Stimulated activated CD8-positive, alpha-beta memory T cell treated with anti-CD3 and anti-CD28 coated beads, Interleukin-4, amount 100 ng/mL, for 1 hour (primary cell): ENCODE measurements around the gene SCYGR4.

Experiments used
- DNase-seq, 2 donors: peaks; one replicate each; pipeline ENCODE4 v3.0.0-alpha.2; 2020; ENCODE audit warnings: low read depth in 2 of 2, low spot score in 1 of 2

The SCYGR4 gene

GRCh38 chr2:227613272-227613660 is 4.0 kb upstream of the SCYGR4 start:
- no peak for DNase-seq

GRCh38 chr2:227614246-227614645 is 3.1 kb upstream of the SCYGR4 start:
- DNase-seq = no peak

DNA sequence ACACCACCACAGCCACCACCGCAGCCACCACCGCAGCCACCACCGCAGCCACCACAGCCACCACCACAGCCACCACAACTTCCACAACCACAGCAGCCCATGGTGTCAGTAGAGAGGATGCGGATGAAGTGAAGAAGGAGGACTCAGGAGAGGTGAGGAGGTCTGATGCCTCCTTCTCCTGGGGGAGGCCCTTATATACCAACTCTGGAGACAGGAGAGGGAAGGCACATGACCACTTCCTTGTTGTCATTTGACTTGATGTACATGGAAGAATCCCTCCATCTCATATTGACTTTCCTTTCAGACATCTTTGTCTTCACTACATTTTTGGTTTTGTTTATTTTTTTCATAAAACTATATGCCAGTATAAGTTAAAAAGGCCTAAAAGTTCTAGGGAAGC is 2.6 kb upstream of the SCYGR4 start, which contains the start of gene SCYGR3:
TSS of gene SCYGR3 (minus strand) at position 101 of the 400 bp plus-strand sequence. CDS start at position 101, 0 bp downstream.
- DNase-seq = no peak

GRCh38 chr2:227615181-227615580 is 2.1 kb upstream of the SCYGR4 start:
- DNase-seq = no peak

DNA sequence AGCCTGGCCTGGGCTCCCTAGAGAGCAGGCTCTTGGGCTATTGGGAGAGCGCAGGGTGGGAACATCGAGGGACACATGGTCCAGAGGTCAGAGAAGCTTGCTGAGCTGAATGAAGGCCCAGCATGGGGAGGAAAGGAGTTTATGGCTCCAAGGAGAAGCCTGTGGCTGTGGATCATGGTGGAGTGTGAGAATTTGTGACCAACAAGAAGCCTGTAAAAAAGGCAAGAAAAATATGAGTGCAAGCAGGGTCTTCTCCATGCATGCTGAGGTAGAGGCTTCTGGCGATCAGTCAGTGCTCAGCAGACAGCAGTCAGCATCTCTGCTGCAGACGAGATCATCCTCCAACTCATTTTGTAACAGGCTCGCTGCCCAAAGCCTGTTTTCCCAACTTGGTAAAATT is 1.4 kb upstream of the SCYGR4 start:
- no peak for DNase-seq

DNA sequence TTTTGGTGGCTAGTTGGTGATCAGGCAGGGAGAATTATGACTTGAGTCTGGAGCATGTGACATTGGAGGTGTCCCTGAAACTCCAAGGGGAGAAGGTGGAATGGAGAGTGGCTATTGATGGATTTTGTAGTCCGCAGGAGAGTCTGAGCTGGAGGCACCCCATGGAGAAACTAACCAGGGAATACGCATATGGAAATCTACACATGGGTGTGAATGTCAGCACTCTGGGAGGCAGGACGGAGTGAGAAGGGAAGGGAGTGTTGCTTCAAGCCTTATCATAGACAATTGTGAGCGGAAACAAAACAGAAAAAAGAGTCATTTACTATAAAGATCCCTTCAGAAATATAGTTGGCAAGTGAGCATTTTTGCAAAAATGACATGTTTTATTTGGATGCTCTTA is 667 bp upstream of the SCYGR4 start:
- no peak for DNase-seq

DNA sequence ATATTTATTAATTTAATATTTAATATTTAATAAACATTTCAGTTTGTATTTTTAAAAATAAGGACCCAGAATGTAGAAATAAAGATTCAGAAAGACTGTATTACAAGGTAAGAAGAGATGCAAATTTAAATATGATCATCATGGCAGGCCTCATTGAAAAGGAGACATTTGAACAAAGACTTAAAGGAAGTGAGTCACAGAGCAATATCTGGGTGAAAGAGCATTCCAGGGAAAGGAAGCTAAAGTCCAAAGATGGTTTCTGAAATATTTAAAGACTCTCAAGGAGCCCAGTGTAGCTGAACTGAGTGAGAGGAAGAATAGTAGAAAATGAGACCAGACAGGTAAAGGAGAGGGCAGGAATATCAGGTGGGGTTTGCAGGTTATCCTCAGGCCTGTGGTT is 5.9 kb downstream of the SCYGR4 start:
- no peak for DNase-seq

DNA sequence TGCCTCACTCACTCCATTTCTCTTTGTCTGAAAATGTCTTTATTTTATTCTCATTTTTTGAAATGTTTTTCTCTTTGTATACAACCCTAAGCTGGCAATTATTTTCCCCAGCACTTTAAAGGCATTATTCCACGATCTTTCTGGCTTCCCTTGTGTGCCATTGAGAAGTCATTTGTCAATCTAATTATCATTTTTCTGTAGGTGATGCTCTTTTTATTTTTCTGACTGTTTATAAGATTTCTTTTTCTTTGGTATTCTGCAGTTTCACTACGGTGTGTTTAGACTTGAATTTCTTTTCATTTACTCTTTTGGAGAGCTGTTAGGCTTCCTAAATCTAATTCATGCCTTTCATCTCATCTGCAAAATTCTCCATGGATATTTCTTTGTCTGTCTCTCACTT is 8.1 kb downstream of the SCYGR4 start:
- DNase-seq = no peak

- no peak for DNase-seq
Measured at GRCh38 chr2:227626580-227627151, 9.4 kb downstream of the SCYGR4 start.

- no peak for DNase-seq
Measured at GRCh38 chr2:227627769-227628168, 10.5 kb downstream of the SCYGR4 start.

DNA sequence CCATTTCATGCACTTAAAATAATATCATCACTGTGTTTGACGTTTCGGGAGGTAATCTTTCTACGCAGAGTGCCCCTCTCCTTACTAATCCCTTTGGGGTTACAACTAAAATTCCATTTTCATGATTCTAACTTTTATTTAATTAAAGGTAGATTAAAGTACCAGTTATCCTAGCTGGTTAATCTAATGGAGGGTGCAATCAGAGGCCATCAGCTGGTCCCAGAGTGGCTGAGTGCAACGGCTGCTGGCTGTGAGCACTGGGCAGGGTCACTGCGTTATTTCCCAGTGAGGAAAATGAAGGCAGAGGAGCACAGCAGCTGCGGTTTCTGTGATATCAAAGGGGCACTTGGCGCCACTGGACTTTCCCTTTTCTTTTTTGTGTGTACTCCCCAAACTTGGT is 12.1 kb downstream of the SCYGR4 start:
- DNase-seq = no peak

DNA sequence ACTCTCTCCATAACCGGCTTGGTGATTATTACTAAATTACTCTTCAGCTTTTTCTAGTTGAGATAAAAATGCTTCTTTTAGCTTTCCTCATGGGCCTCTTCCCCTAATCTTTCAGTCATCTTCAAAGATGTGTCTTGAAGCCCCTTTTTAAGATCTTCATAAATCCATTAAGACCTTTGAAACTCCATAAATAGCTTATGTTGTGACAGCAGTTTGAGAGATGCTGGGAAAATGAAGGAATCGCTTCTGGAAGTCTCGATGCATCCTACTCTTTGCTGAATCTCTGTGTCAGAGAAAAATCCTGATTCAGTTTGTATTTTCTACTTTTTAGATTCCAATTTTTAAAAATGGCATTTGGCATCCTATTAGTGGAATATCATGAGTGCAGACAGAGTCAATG is 13.0 kb downstream of the SCYGR4 start:
- no peak for DNase-seq

GRCh38 chr2:227632827-227633226 is 15.5 kb downstream of the SCYGR4 start:
- no peak for DNase-seq

GRCh38 chr2:227634201-227634600 is 16.9 kb downstream of the SCYGR4 start:
- no peak for DNase-seq

GRCh38 chr2:227642656-227643055 is 25.4 kb downstream of the SCYGR4 start:
- no peak for DNase-seq

- no peak for DNase-seq
Measured at GRCh38 chr2:227643990-227644551, 26.8 kb downstream of the SCYGR4 start.

DNA sequence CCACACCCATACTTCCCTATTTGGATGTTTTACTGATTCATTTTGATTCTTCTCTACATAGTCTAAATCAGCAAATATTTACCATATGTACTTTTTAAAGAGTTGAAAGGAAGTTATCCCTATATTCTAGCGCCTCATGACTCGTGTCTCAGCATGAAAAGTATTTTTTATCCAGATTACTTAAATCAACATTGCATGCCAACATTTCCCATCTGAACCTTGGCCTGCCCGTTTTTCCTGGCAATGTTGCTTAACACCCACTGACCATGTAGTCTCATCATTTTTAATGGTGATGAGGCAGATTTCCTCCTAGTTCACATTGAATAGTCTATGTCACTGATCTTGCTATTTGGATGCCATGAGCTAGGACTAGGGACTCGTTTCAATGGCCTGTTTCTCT is 36.1 kb downstream of the SCYGR4 start:
- no peak for DNase-seq

DNA sequence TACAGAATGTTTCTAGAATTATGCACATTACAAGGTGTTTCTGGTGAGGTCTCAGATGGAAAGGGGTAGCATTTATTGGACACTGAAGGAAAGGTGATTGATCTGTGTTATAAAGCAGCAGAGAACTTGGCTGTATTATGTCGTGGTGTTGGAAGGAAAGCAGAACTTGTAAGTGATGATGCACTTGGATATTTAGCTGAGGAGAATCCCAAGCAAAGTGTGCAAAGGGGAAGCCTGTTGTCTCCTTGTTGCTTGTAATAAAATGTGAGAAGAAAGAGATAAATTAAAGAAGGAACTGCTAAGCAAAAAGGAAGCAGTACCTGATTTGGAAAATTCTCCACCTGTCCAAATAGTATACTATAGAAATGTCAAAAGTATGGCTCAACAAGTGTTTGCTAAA is 37.1 kb downstream of the SCYGR4 start:
- DNase-seq = no peak

- DNase-seq = no peak
Measured at GRCh38 chr2:227655454-227655853, 38.2 kb downstream of the SCYGR4 start.

- no peak for DNase-seq
Measured at GRCh38 chr2:227657199-227657845, 40.0 kb downstream of the SCYGR4 start.

DNA sequence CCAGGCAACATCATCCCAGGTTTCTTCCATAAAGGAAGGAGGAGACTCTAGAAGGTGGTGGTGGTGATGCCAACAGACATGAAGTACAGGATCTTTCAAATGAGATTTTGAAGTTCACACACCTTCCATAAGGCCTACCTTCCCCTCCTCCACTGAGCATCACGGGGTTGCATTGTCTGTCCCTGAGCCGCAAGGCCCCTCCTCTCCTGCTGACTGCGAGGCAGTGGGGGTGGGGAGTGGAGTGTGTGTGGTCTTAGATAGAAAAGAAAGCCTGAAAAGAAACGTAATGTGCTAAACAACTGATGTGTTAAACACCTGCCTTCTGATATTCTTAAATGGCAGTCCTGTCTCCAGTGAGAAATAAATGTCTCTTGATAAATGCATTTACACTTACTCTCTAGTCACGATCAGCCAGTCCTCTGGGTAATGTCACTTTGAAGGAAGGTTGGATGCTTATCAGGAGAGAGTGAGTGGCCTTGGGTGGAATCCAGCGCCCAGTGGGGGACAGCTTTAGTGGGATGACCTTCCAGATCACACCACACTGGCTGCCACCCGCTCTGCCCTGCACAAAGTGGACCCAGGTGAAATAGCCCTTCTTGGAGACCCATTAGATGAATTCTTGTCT is 43.8 kb downstream of the SCYGR4 start:
- DNase-seq = no peak

DNA sequence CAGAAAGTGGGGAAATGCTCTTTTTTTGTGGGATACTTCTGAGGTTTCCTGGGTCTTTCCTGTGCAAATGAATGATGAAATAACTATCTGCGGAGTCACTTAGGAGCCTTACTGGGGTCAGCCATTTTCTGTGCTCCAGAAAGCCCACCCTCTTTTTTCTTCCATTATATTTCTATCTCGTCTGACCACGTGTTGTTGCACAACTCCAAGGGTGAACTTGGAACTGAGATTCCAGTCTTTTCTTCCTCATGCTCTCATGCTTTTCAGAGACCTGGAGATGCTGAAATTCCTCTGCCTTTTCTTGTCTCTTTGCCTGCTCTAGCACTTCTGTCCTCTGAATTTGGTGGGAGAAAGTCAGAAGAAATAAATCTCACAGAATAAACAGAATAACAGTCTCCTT is 44.5 kb downstream of the SCYGR4 start:
- no peak for DNase-seq
